Raji (cell line): Measurements from ENCODE around the gene MACO1.

Source experiments
- POLR2A ChIP-seq: IDR thresholded peaks from 2 replicates; pipeline ENCODE4 v1.6.1; 2011; ENCODE audit warnings: low read depth, low read length, control low read depth; ENCODE audit not compliant: insufficient read depth

MACO1 gene

DNA sequence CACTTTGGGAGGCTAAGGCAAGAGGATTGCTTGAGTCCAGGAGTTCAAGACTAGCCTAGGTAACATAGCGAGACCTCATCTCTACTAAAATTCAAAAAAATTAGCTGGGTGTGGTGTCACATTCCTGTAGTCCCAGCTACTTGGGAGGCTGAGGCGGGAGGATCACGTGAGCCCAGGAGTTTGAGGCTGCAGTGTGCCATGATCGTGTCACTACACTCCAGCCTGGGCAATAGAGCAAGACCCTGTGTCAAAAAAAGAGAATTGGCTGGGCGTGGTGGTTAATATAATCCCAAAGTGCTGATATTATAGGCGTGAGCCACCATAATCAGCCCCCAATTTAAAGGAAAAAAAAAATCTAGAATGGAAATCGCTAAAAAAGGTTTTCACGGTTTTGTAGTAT lies 7.0 kb downstream of the MACO1 start:
- no peak for TF ChIP-seq POLR2A

GRCh38 chr1:25439287-25439686 lies 8.6 kb downstream of the MACO1 start:
- no peak for TF ChIP-seq POLR2A

DNA sequence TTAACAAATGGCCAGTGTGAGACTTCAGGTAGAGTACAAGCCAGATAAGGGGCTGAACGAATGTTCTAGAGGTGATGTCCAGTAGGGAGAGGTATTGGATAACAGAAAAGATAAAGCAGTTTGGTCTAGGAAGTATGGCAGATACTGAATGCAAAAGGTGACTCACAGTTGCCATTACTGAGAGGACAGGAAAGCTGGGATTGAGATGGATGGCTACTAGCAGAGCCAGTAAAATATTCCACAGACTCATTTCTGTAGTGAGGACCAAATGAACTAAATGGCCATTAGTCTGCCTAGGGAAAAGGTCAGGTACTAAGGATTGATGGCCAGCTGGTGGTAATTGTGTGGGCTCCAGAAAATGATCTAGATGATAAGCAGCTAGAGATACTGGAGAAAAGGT lies 11.5 kb downstream of the MACO1 start:
- TF ChIP-seq POLR2A = no peak

GRCh38 chr1:25443030-25443699 lies 12.5 kb downstream of the MACO1 start:
- no peak for TF ChIP-seq POLR2A

DNA sequence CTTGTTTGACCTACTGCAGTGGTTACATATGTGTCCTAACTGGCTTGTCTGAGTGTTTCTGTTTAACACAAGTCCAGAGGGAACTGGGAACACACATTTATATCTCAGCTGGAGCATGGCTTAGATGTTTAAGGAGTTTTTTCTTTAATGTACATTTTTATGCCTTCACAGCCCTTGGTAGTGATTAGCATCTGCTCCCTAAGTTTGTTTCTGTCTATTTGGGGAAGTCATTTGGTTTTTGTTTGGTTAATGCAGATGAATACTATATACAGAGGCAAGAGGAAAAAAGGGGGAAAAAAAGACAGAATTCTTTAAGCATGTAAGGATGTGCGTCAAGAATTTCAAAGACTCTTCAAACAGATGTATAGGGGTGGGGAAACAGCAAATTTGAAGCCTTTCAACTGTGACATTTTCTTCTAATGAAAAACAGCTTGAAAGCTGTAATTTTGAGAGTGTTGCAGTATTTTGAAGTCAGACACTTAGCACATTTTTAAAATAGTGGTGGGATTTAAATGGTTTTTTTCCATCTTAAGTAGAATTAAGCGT lies 15.4 kb downstream of the MACO1 start:
- TF ChIP-seq POLR2A = no peak

DNA sequence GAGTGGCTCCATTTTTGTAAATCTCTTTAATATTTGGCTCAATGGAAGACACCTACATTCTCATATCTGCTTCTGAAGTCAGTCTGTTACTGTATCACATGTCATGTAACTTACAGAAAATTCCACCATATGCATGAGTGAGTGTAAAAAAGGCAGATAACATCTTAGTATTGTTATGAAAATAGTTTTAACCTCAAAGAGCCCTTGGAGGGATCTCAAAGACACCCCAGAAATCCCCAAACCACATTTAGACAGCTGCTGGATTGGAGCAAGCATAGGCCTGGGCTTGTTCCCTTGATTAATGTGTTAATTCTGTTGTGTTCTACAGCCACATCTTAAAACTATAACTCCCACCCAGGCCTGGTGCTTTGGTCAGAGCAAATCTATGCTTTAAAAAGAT lies 16.9 kb downstream of the MACO1 start:
- TF ChIP-seq POLR2A = no peak

DNA sequence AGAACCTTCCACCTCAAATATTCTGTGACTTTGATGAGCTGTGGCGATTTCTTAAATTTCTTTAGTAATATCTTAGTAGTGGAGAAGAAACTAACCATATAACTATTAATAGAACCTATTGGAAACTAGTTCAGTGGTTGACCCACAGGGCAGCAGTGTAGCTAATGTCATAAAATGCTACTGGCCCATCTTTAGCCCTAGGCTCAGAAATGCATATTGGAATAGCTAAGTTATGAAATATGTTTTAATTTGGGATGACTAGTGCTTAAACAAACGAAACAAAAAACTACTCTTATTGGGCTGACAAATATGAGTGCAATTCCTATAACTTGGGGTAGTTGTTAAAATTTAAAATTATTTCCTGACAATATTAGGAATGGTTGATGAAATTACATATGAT lies 20.2 kb downstream of the MACO1 start:
- TF ChIP-seq POLR2A = no peak

GRCh38 chr1:25451908-25452307 lies 21.2 kb downstream of the MACO1 start:
- no peak for TF ChIP-seq POLR2A

DNA sequence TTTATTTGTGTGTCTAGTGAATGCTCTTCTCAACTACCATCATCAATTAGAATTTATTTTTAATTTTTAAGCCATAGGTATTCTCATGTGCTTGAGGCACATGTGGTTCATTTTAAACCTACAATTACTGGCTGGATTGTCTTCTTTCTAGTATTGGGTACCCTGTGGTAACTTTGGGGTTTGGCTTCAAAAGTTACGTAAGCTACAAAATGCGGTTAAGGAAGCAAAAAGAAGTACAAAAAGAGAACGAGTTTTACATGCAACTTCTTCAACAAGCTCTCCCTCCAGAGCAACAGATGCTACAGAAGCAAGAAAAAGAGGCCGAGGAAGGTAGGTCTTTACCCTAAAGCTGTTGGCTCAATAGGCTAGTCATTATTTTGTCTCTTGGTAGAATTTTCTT lies 25.8 kb downstream of the MACO1 start:
- no peak for TF ChIP-seq POLR2A

GRCh38 chr1:25458541-25459298 lies 28.0 kb downstream of the MACO1 start:
- no peak for TF ChIP-seq POLR2A

DNA sequence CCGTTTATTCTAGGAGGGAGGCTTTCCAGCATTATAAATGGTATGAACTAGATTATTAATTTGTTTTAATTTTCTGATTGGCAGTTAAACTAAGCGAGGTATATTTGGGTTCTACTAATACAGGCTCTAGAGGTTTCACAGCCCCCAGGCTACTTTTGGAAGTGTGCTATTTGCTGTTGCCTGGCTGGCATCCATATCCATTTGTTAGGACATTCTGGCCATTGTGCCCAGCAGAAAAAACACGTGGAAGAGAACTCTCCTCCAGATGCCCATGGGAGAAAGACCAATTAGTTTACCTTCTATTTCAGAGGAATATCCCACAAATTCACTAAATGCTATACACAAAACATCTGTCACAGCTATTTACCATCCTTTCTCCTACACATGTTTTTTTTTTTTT lies 29.3 kb downstream of the MACO1 start:
- no peak for TF ChIP-seq POLR2A

DNA sequence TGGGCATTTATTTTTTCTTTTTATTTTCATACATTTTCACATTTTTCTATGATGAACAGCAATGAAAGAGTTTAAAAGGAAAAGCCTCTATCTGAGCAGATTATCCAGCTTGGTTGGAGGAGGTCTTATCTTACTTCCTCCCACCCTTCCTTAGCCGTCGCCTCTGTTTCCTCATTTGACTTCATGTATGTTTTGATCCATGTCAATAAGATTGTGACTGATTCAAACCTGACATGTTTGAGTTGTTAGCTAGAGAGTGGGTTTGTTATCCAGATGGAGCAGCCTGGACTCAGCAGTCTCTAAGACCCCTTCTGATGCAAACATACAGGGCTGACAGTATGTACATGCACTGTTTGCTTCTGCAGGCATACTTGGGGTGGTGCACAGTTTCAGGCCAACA lies 31.2 kb downstream of the MACO1 start:
- no peak for TF ChIP-seq POLR2A

DNA sequence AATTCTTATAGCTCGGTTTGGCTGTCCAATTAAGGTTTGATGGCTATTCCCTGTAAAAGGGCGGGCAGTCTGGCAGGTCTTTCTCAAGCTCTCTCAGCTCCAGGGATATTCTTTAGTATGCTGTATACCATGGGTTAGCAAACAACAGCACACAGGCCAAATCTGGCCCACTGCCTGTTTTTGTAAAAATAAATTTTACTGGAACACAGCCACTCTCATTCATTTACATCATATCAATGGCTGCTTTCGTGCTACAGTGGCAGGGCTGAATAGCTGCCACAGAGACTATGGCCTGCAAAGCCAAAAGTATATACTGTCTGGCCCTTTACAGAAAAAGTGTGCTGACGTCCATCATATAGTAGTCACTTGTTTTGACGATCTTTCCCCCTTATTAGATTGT lies 32.0 kb downstream of the MACO1 start:
- TF ChIP-seq POLR2A = no peak

DNA sequence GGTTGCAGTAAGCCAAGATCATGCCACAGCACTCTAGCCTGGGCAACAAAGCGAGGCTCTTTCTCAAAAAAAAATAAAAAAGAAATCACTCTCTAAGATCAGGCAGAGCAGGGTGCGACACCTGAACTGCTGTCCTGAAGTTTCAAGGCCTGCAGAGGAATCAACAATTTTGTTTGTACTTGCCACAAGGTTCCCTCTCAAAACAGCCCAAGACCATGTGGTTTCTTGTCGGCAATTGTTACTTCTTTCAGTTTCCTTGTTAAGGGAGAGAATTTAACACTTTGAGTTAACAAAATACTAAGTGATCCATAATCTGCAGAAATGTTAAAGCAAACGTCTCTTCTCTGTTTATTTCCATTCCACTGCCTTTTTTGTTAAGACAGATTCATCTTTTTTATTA lies 36.5 kb downstream of the MACO1 start:
- no peak for TF ChIP-seq POLR2A

GRCh38 chr1:25467616-25468015 lies 36.9 kb downstream of the MACO1 start:
- no peak for TF ChIP-seq POLR2A

- no peak for TF ChIP-seq POLR2A
Observed at GRCh38 chr1:25468033-25468432, 37.3 kb downstream of the MACO1 start.
